ENCODE data around the gene LRBA. TPM values are rescaled to one million over a fixed set of nuclear protein-coding genes. Genes with fewer than 3 reads are reported as not detected.
"Not testable (repeated sequence)": the region's sequence is repeated elsewhere in the genome, so short reads cannot be mapped to it uniquely, and the experiment has no call there.

The LRBA gene
- total RNA-seq, 1 donor from 2014 or later, result 39.9 TPM

DNA sequence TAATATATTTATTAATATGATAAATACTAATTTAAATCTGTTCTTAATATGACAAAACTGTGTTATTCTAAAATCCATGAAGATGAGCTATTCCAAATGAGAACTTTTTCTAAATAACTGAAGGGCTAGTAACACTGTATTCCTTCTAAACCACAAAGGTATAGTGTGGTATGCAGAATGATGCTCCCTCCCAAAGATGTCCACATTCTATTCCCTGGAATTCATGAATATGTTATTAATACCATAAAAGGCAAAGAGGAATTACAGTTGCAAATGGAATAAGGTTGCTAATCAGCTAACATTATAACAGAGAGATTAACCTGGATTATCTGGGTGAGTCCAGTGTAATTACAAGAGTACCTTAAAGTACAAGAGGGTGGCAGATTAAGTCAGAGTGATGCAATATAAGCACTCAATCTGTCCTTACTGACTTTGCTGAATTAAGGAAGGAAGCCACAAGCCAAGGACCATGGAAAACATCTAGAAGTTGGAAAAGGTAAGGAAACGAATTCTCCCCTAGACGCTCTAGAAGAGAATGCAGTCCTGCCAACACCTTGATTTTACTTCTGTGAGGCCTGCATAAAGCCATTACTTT, 453.8 kb downstream of the LRBA start:
- TF ChIP-seq, protein P1, sequence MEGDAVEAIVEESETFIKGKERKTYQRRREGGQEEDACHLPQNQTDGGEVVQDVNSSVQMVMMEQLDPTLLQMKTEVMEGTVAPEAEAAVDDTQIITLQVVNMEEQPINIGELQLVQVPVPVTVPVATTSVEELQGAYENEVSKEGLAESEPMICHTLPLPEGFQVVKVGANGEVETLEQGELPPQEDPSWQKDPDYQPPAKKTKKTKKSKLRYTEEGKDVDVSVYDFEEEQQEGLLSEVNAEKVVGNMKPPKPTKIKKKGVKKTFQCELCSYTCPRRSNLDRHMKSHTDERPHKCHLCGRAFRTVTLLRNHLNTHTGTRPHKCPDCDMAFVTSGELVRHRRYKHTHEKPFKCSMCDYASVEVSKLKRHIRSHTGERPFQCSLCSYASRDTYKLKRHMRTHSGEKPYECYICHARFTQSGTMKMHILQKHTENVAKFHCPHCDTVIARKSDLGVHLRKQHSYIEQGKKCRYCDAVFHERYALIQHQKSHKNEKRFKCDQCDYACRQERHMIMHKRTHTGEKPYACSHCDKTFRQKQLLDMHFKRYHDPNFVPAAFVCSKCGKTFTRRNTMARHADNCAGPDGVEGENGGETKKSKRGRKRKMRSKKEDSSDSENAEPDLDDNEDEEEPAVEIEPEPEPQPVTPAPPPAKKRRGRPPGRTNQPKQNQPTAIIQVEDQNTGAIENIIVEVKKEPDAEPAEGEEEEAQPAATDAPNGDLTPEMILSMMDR (IDR thresholded peaks at IDR 0.05), result no peak
- DNase-seq (no peak), ATAC-seq (no peak)
- Histone ChIP-seq H3K4me1 (no peaks in the 10 kb centered on the region), H3K4me3 (no peak overlapping the region), H3K27me3 (no peaks in the 10 kb centered on the region), H3K27ac (no peak overlapping the region), H3K9me3 (no peaks in the 10 kb centered on the region), H3K36me3 (no peaks in the 10 kb centered on the region)
- intact Hi-C loops (cut with DNase I), result no loop called here

DNA sequence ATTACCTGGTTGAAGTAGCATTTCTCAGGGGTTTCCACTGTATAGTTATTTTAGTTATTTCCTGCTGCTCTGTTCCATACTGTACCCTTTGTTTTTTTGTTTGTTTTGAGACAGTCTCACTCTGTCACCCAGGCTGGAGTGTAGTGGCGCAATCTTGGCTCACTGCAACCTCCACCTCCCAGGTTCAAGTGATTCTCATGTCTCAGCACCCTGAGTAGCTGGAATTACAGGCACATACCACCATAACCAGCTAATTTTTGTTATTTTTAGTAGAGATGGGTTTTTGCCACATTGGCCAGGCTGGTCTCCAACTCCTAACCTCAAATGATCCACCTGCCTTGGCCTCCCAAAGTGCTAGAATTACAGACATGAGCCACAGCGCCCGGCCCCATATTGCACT, 457.3 kb downstream of the LRBA start:
- H3K9me3 ChIP-seq; H3K4me3 ChIP-seq; intact Hi-C loops (cut with DNase I); ATAC-seq; H3K36me3 ChIP-seq; H3K27ac ChIP-seq; H3K27me3 ChIP-seq; H3K4me1 ChIP-seq; DNase-seq: not testable (repeated sequence)

DNA sequence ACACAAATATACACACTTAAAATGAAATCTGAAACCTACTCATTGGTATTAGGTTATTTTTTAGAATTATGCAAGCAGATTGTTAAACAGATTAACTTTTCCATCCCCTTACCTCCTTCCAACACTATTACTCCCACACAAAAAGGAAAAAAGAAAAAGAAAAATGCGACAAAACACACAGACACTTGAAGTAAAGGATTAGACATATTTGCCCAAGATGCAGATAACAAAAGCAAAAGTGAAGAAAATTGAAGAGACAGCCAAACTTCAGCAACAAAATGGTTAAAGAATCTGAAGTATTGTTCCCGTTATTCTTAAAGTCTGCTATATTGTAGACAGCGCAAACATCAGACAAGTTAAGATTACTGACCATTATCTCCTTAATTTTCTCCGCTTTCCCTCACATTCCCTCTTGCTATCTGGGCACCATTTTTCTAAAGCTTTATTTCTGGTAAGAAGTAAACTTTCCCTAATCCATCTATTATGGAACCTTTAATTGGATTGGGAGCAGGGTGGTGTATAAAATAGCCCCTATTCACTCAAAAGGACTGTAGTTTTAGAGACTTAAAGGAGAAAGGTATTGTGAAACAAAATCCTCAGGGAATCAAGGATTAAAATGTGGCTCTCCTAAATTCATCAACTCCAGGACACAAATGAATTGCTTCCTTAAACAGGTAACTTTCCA, 467.8 kb downstream of the LRBA start:
- TF ChIP-seq, protein P1 (IDR thresholded peaks at IDR 0.05), result no peak
- Histone ChIP-seq H3K4me3 (no peak overlapping the region), H3K4me1 (no peaks in the 10 kb centered on the region), H3K27ac (no peak overlapping the region), H3K36me3 (no peaks in the 10 kb centered on the region), H3K9me3 (no peaks in the 10 kb centered on the region), H3K27me3 (no peaks in the 10 kb centered on the region)
- no peak for ATAC-seq
- DNase-seq, result no peak
- intact Hi-C loops (cut with DNase I), result no loop called here

DNA sequence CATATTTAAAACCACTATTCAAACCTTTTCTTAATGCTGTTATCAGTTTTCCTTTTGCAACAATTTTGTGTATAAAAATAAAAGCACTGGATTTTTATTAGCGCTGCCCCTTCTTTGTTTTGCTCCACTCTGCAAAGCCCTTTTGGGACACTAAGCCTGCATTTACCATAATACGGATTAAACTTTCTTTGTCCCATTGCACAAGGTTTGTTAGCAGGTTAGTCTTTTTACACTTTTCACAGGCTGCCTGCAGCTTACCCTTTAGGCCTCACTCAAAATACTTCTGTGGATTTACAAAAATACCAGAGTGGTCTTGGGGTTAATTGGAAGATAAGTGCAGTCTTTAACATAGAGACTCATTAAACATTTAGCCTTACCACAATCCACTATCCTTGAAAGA, 468.8 kb downstream of the LRBA start:
- DNase-seq (no peak), ATAC-seq (no peak)
- Histone ChIP-seq H3K27me3 (no peaks in the 10 kb centered on the region), H3K27ac (no peak overlapping the region), H3K4me3 (no peak overlapping the region), H3K4me1 (no peaks in the 10 kb centered on the region), H3K36me3 (no peaks in the 10 kb centered on the region), H3K9me3 (no peaks in the 10 kb centered on the region)
- intact Hi-C loops (cut with DNase I), result no loop called here
- TF ChIP-seq, protein P1 (IDR thresholded peaks at IDR 0.05), result no peak

DNA sequence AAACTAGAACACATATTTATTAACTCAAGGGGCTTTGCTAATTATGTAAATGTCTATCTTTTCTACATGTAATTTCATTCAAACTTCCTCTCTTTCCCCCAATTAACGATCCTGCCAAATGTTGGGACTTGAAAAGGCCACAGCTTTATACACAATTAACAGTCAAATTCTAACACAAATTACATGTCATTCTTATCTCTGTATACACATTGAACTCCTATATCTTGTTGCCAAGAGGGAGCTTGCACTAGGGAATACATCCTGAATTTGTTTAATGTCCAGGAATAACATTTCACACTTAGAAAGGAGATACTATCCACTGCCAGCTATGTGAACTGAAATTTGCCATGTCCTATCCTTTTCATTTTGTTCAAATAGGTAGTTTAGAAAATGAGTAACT, 472.0 kb downstream of the LRBA start:
- no peaks in the 10 kb centered on the region for H3K36me3 ChIP-seq
- no peak overlapping the region for H3K27ac ChIP-seq
- no peaks in the 10 kb centered on the region for H3K27me3 ChIP-seq
- ATAC-seq (no peak), DNase-seq (no peak)
- H3K4me1 ChIP-seq, result no peaks in the 10 kb centered on the region
- no peaks in the 10 kb centered on the region for H3K9me3 ChIP-seq
- intact Hi-C loops (cut with DNase I), result no loop called here
- TF ChIP-seq, protein P1 (IDR thresholded peaks at IDR 0.05), result no peak
- no peak overlapping the region for H3K4me3 ChIP-seq

DNA sequence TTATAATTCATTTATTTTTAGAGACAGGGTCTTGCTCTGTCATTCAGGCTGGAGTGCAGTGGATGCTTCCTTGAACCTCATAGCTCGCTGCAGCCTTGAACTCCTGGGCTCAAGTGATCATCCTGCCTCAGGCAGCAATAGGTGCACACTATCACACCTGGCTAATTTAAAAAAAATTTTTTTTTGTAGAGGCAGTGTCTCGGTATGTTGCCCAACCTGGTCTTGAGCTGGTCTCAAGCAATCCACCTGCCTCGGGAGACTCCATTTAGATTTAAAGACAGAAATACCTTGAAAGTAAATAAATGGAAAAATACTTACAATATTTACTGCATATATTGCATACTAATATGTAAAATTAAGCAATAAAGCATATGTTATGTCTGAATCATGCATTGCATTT, 473.4 kb downstream of the LRBA start:
- no peaks in the 10 kb centered on the region for H3K9me3 ChIP-seq
- no peak overlapping the region for H3K4me3 ChIP-seq
- no peaks in the 10 kb centered on the region for H3K27me3 ChIP-seq
- ATAC-seq (no peak), DNase-seq (no peak)
- H3K36me3 ChIP-seq, result no peaks in the 10 kb centered on the region
- H3K27ac ChIP-seq, result no peak overlapping the region
- intact Hi-C loops (cut with DNase I), result no loop called here
- H3K4me1 ChIP-seq, result no peaks in the 10 kb centered on the region
- TF ChIP-seq, protein P1 (IDR thresholded peaks at IDR 0.05), result no peak
